SK-N-SH treated with all-trans-retinoic acid at 6 μM for 48 hours (cell line): ENCODE measurements around the gene LSS.

Source experiments
- ARNTL ChIP-seq: fragments of 450-650 bp; formaldehyde crosslinking; IDR thresholded peaks from 2 replicates; pipeline ENCODE4 v1.5.0; 2020; ENCODE audit warnings: low read depth, mild to moderate bottlenecking, moderate library complexity, borderline replicate concordance
- BACH2 ChIP-seq: fragments of 250-450 bp; sonication (Bioruptor Pico); IDR thresholded peaks from 2 replicates; pipeline ENCODE4 v1.9.0; 2021; ENCODE audit warnings: mild to moderate bottlenecking, borderline replicate concordance
- ESRRG ChIP-seq: fragments of 250-450 bp; sonication (Bioruptor Pico); IDR thresholded peaks from 2 replicates; pipeline ENCODE4 v1.6.1; 2021; ENCODE audit warnings: mild to moderate bottlenecking
- ISL1 ChIP-seq: fragments of 250-450 bp; sonication (Bioruptor Pico); IDR thresholded peaks from 2 replicates; pipeline ENCODE4 v2.1.2; 2022; ENCODE audit warnings: mild to moderate bottlenecking, moderate library complexity
- PPARA ChIP-seq: fragments of 250-450 bp; sonication (Bioruptor Pico); IDR thresholded peaks from 2 replicates; pipeline ENCODE4 v1.5.0; 2020; ENCODE audit warnings: mild to moderate bottlenecking, borderline replicate concordance
- ZFP3 ChIP-seq: fragments of 250-450 bp; sonication (Bioruptor Pico); IDR thresholded peaks from 2 replicates; pipeline ENCODE4 v1.5.0; 2020; ENCODE audit warnings: mild to moderate bottlenecking, moderate library complexity
- ZFP30 ChIP-seq: fragments of 450-650 bp; formaldehyde crosslinking; IDR thresholded peaks from 2 replicates; pipeline ENCODE4 v1.5.0; 2022; ENCODE audit warnings: mild to moderate bottlenecking, moderate library complexity
- ZNF565 ChIP-seq: fragments of 450-650 bp; formaldehyde crosslinking; conservative IDR thresholded peaks from 2 replicates; pipeline ENCODE4 v1.5.0; 2020; ENCODE audit warnings: low read depth, mild to moderate bottlenecking, moderate library complexity
- ZNF70 ChIP-seq: fragments of 450-650 bp; formaldehyde crosslinking; IDR thresholded peaks from 2 replicates; pipeline ENCODE4 v1.5.0; 2020; ENCODE audit warnings: mild to moderate bottlenecking, moderate library complexity
- TF ChIP-seq, protein P1 (sequence below): fragments of 250-450 bp; sonication (Bioruptor Pico); IDR thresholded peaks from 2 replicates; pipeline ENCODE4 v1.8.0; 2020; ENCODE audit warnings: mild to moderate bottlenecking, moderate library complexity, borderline replicate concordance

DNA sequence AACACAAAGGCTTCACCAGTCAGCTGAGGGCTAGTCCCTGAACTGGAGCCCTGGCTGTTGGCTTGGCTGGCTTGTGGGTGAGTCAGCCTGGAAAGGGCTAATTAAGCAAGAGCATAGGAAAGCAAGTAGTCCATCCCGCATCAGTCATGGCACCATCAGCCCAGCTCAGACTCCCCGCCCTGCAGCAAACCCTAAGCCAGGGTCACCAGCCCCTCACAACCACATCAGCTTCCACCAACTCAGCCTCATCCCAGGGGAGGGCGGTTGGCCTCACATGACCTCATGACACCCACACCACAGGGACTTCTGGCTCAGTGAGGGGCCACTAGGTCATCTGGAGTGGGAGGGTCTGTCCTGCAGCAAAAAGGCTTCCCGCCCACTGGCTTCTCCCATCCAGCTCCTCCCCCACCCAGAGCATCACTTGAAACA lies 37.3 kb downstream of the LSS start:
- no peak for TF ChIP-seq ZFP30 (CRISPR knock-in tag)
- no peak for TF ChIP-seq PPARA
- TF ChIP-seq, protein P1, sequence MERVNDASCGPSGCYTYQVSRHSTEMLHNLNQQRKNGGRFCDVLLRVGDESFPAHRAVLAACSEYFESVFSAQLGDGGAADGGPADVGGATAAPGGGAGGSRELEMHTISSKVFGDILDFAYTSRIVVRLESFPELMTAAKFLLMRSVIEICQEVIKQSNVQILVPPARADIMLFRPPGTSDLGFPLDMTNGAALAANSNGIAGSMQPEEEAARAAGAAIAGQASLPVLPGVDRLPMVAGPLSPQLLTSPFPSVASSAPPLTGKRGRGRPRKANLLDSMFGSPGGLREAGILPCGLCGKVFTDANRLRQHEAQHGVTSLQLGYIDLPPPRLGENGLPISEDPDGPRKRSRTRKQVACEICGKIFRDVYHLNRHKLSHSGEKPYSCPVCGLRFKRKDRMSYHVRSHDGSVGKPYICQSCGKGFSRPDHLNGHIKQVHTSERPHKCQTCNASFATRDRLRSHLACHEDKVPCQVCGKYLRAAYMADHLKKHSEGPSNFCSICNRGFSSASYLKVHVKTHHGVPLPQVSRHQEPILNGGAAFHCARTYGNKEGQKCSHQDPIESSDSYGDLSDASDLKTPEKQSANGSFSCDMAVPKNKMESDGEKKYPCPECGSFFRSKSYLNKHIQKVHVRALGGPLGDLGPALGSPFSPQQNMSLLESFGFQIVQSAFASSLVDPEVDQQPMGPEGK (CRISPR knock-in tag), result no peak
- no peak for TF ChIP-seq ISL1
- TF ChIP-seq BACH2 (CRISPR knock-in tag), result no peak
- TF ChIP-seq ZNF565, result no peak
- no peak for TF ChIP-seq ESRRG (CRISPR knock-in tag)
- no peak for TF ChIP-seq ZFP3 (CRISPR knock-in tag)
- TF ChIP-seq ARNTL (CRISPR knock-in tag), result no peak
- TF ChIP-seq ZNF70 (CRISPR knock-in tag), result no peak
